K562 (cell line): ENCODE data around the gene ZNF224. TPM values are rescaled to one million over a fixed set of nuclear protein-coding genes. Genes with fewer than 3 reads are reported as not detected.

Source experiments
- ADNP ChIP-seq: fragments of 200-800 bp; sonication (Bioruptor generic); IDR thresholded peaks from 2 replicates; pipeline ENCODE4 v1.6.1; 2016; ENCODE audit warnings: missing genetic modification characterization, missing compliant biosample characterization
- GTF2E2 ChIP-seq: fragments of 200-800 bp; sonication (Bioruptor generic); IDR thresholded peaks from 2 replicates; pipeline ENCODE4 v1.6.1; 2016; ENCODE audit warnings: missing genetic modification characterization, missing compliant biosample characterization
- HDGF ChIP-seq: fragments of 450-650 bp; IDR thresholded peaks from 2 replicates; pipeline ENCODE4 v1.6.1; 2016
- HSF4 ChIP-seq: fragments of 250-450 bp; sonication (Bioruptor Pico); IDR thresholded peaks from 2 replicates; pipeline ENCODE4 v2.1.2; 2022; ENCODE audit warnings: mild to moderate bottlenecking, moderate library complexity, borderline replicate concordance
- KAT2B ChIP-seq: IDR thresholded peaks from one replicate; pipeline ENCODE4 v1.6.1; 2012; ENCODE audit warnings: low read depth, mild to moderate bottlenecking, control low read depth, inconsistent platforms, low read length, moderate library complexity
- KDM2B ChIP-seq: fragments of 250-450 bp; sonication (Bioruptor Pico); IDR thresholded peaks from 2 replicates; pipeline ENCODE4 v1.8.0; 2021; ENCODE audit warnings: mild to moderate bottlenecking, moderate library complexity
- MAZ ChIP-seq, 2 experiments: fragments of 450-650 bp in 1 of 2; sonication (generic) in 1 of 2; formaldehyde crosslinking; IDR thresholded peaks in 1 of 2; conservative IDR thresholded peaks in 1 of 2; 2 replicates each; pipeline versions ENCODE4 v1.4.0 to v1.5.0; 2020; ENCODE audit warnings: mild to moderate bottlenecking in 1 of 2, missing genetic modification reagents in 1 of 2
- MBD2 ChIP-seq: sonication (generic); IDR thresholded peaks from 2 replicates; pipeline ENCODE4 v1.6.1; 2016; ENCODE audit warnings: low read depth, borderline replicate concordance
- MTA2 ChIP-seq: fragments of 450-650 bp; IDR thresholded peaks from 2 replicates; pipeline ENCODE4 v1.6.1; 2016; ENCODE audit warnings: low read depth
- NCOA6 ChIP-seq: fragments of 450-650 bp; IDR thresholded peaks from 2 replicates; pipeline ENCODE4 v1.6.1; 2017; ENCODE audit warnings: mild to moderate bottlenecking
- NR1H2 ChIP-seq: sonication (generic); formaldehyde crosslinking; IDR thresholded peaks from 2 replicates; pipeline ENCODE4 v1.4.0; 2020; ENCODE audit warnings: mild to moderate bottlenecking, missing genetic modification reagents
- NR2C2 ChIP-seq, 2 experiments: fragments of 200-800 bp in 1 of 2; sonication (Bioruptor generic) in 1 of 2; sonication (generic) in 1 of 2; formaldehyde crosslinking in 1 of 2; IDR thresholded peaks; 2 replicates each; pipeline versions ENCODE4 v1.6.1 to v1.8.0; 2016 to 2022; ENCODE audit warnings: mild to moderate bottlenecking in 1 of 2, missing compliant biosample characterization in 1 of 2, missing genetic modification characterization in 1 of 2, missing genetic modification reagents in 1 of 2
- PCBP1 ChIP-seq: fragments of 200-400 bp; formaldehyde crosslinking; IDR thresholded peaks from 2 replicates; pipeline ENCODE4 v1.6.1; 2018; ENCODE audit warnings: mild to moderate bottlenecking, low read depth, low read length; ENCODE audit not compliant: poor library complexity, severe bottlenecking
- RBFOX2 ChIP-seq: fragments of 200-400 bp; formaldehyde crosslinking; IDR thresholded peaks from 2 replicates; pipeline ENCODE4 v1.6.1; 2017; ENCODE audit warnings: low read depth, mild to moderate bottlenecking, low read length, moderate library complexity
- RUNX1 ChIP-seq: sonication (generic); IDR thresholded peaks from 2 replicates; pipeline ENCODE4 v1.6.1; 2016; ENCODE audit warnings: antibody characterized with exemption, low read depth
- SIN3A ChIP-seq, 2 experiments: fragments of 150-350 bp in 1 of 2; IDR thresholded peaks; 2 replicates each; pipeline ENCODE4 v1.6.1; 2011 to 2016; ENCODE audit warnings: borderline replicate concordance in 2 of 2, low read depth in 2 of 2, low read length in 2 of 2, mild to moderate bottlenecking in 2 of 2, moderate library complexity in 2 of 2; ENCODE audit not compliant: control insufficient read depth in 1 of 2
- SMAD2 ChIP-seq: fragments of 150-350 bp; IDR thresholded peaks from 2 replicates; pipeline ENCODE4 v1.6.1; 2014; ENCODE audit warnings: low read depth, mild to moderate bottlenecking, low read length
- SMAD3 ChIP-seq: fragments of 450-650 bp; formaldehyde crosslinking; conservative IDR thresholded peaks from 2 replicates; pipeline ENCODE4 v1.4.0; 2020; ENCODE audit warnings: mild to moderate bottlenecking
- SP2 ChIP-seq: IDR thresholded peaks from 2 replicates; pipeline ENCODE4 v1.6.1; 2011; ENCODE audit warnings: mild to moderate bottlenecking, low read depth, low read length, moderate library complexity; ENCODE audit not compliant: poor library complexity, severe bottlenecking; ENCODE audit errors: extremely low read depth
- ZNF134 ChIP-seq: fragments of 250-450 bp; sonication (Bioruptor Pico); conservative IDR thresholded peaks from 2 replicates; pipeline ENCODE4 v1.4.0; 2020
- ZNF143 ChIP-seq: sonication (generic); formaldehyde crosslinking; IDR thresholded peaks from 2 replicates; pipeline ENCODE4 v1.9.0; 2022; ENCODE audit warnings: mild to moderate bottlenecking, missing genetic modification reagents
- ZNF197 ChIP-seq: fragments of 200-800 bp; sonication (Bioruptor generic); IDR thresholded peaks from 2 replicates; pipeline ENCODE4 v1.6.1; 2016; ENCODE audit warnings: low read depth, missing genetic modification characterization, missing compliant biosample characterization
- ZNF77 ChIP-seq: fragments of 250-450 bp; sonication (Bioruptor Pico); IDR thresholded peaks from 2 replicates; pipeline ENCODE4 v1.5.0; 2020
- ZNF830 ChIP-seq: fragments of 250-450 bp; sonication (Bioruptor Pico); IDR thresholded peaks from 2 replicates; pipeline ENCODE4 v1.5.0; 2021; ENCODE audit warnings: mild to moderate bottlenecking
- polyA plus RNA-seq, 8 experiments: library from polyadenylated mRNA; depleted of rRNA in 4 of 8; stranded (reverse) in 5 of 8; unstranded in 3 of 8; fragments of >200 nt; fragmentation: Nextera tagmentation in 2 of 8; fragmentation: Illumina TruSeq in 1 of 8; extraction: Ambion mirVana in 2 of 8; extraction: Trizol in 1 of 8; gene quantifications; 2 replicates each; pipeline versions ENCODE4 v1.2.1 to v1.2.3, GENCODE V29; 2011 to 2014; ENCODE audit warnings: inconsistent platforms in 1 of 8, missing spikeins in 1 of 8
- total RNA-seq, 7 experiments: library from RNA; depleted of rRNA in 6 of 7; stranded (reverse); fragments of >200 nt in 6 of 7; fragmentation: Illumina TruSeq in 2 of 7; extraction: Trizol in 2 of 7; gene quantifications; 2 replicates each; pipeline versions ENCODE4 v1.2.1 to v1.2.3, GENCODE V29; 2011 to 2021; ENCODE audit warnings: low replicate concordance in 1 of 7
- TF ChIP-seq, protein P1 (sequence below): conservative IDR thresholded peaks from 2 replicates; pipeline ENCODE4 v1.6.1; 2011; ENCODE audit warnings: low read depth, mild to moderate bottlenecking, low read length; ENCODE audit not compliant: control insufficient read depth
- TF ChIP-seq, protein P2 (sequence below): fragments of 450-650 bp; formaldehyde crosslinking; IDR thresholded peaks from 2 replicates; pipeline ENCODE4 v1.4.0; 2020; ENCODE audit warnings: mild to moderate bottlenecking, moderate library complexity

Gene ZNF224
- total and polyA plus RNA-seq, 9 of the 15 experiments (the other 6 are each of a cell fraction or from before 2014, with no cell fraction given): 4.4 to 15.6 (median 10.0) TPM

DNA sequence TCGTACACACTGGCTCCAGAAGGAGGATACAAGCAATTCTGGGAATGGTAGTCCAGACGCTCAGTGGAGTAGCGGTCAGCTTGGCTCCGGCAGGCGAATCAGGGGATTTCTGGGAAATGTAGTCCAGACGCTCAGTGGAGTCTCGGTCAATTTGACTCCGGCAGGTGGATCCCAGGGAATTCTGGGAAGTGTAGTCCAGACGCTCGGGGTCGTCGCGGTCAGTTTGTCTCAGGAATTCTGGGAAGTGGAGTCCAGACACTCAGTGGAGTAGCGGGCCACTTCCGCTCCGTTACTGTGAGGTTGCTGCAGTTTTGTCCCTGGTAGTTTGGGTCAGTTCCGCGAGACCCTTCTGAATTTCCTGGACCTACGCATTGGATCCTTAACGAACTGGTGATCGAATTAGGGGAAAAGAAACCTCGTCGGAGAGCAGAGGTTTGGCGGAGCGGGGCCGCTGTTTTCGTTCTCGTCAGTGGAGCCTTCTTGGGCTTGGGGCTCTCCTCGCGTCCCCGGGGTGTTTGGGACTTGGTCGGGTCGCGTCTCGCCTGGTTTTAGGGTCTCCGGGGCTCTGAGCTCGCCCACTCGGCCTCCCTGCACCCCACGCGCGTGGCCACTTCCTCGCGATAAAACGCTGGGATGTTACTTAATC is 19.1 kb downstream of the ZNF224 start, which contains the start of gene ZNF225 (continued):
- no peak for TF ChIP-seq NR1H2 (CRISPR knock-in tag)
- no peak for TF ChIP-seq SMAD2
- TF ChIP-seq PCBP1: no peak
- no peak for TF ChIP-seq HSF4 (CRISPR knock-in tag)
- TF ChIP-seq ADNP (tag): no peak
- peak; percentile 76 for TF ChIP-seq RBFOX2
- no peak for TF ChIP-seq HDGF
- TF ChIP-seq NCOA6: no peak
- no peak for TF ChIP-seq ZNF77 (CRISPR knock-in tag)
- TF ChIP-seq SMAD3: 0 out of 2 replicates have a peak, but pooled peaks have one; percentile 50
- TF ChIP-seq KDM2B (CRISPR knock-in tag): no peak
- no peak for TF ChIP-seq RUNX1
- peak; percentile 88 for TF ChIP-seq MBD2
- TF ChIP-seq ZNF197 (CRISPR knock-in tag): peak; percentile 92
- TF ChIP-seq SIN3A (IDR thresholded peaks at IDR 0.05; ENCODE audit: borderline replicate concordance in 2 of 2, control insufficient read depth in 1 of 2, low read depth in 2 of 2, low read length in 2 of 2): peak in 1 of 2 experiments; percentile 87; a peak in 1 of 4 replicates
- TF ChIP-seq ZNF830: no peak
- TF ChIP-seq MAZ (CRISPR knock-in tag; conservative IDR thresholded peaks at IDR 0.05 in 1 of 2, IDR thresholded peaks at IDR 0.05 in 1 of 2): peak; percentile 28 to 29; a peak in 1 of 4 replicates
- TF ChIP-seq, protein P1, sequence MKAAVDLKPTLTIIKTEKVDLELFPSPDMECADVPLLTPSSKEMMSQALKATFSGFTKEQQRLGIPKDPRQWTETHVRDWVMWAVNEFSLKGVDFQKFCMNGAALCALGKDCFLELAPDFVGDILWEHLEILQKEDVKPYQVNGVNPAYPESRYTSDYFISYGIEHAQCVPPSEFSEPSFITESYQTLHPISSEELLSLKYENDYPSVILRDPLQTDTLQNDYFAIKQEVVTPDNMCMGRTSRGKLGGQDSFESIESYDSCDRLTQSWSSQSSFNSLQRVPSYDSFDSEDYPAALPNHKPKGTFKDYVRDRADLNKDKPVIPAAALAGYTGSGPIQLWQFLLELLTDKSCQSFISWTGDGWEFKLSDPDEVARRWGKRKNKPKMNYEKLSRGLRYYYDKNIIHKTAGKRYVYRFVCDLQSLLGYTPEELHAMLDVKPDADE: peak; percentile 99
- no peak for TF ChIP-seq GTF2E2 (tag)
- no peak for TF ChIP-seq KAT2B
- TF ChIP-seq, protein P2, sequence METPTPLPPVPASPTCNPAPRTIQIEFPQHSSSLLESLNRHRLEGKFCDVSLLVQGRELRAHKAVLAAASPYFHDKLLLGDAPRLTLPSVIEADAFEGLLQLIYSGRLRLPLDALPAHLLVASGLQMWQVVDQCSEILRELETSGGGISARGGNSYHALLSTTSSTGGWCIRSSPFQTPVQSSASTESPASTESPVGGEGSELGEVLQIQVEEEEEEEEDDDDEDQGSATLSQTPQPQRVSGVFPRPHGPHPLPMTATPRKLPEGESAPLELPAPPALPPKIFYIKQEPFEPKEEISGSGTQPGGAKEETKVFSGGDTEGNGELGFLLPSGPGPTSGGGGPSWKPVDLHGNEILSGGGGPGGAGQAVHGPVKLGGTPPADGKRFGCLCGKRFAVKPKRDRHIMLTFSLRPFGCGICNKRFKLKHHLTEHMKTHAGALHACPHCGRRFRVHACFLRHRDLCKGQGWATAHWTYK (CRISPR knock-in tag): 0 out of 2 replicates have a peak, but pooled peaks have one; percentile 39
- TF ChIP-seq SP2: no peak
- peak; percentile 94 for TF ChIP-seq ZNF143 (CRISPR knock-in tag)
- peak; percentile 95 for TF ChIP-seq NR2C2 (CRISPR knock-in tag; IDR thresholded peaks at IDR 0.05)
- TF ChIP-seq NR2C2 (tag; IDR thresholded peaks at IDR 0.05): peak; percentile 99
- TF ChIP-seq MTA2: no peak
- TF ChIP-seq ZNF134 (CRISPR knock-in tag): 0 out of 2 replicates have a peak, but pooled peaks have one; percentile 40
